ENCODE data around the gene ADAMTS10. TPM values are rescaled to one million over a fixed set of nuclear protein-coding genes. Genes with fewer than 3 reads are reported as not detected.

The ADAMTS10 gene
- total and polyA plus RNA-seq, 10 of the 15 experiments (the other 5 are each of a cell fraction or from before 2014, with no cell fraction given) = 0.01 to 2.5 (median 0.42) TPM; not detected in 3

DNA sequence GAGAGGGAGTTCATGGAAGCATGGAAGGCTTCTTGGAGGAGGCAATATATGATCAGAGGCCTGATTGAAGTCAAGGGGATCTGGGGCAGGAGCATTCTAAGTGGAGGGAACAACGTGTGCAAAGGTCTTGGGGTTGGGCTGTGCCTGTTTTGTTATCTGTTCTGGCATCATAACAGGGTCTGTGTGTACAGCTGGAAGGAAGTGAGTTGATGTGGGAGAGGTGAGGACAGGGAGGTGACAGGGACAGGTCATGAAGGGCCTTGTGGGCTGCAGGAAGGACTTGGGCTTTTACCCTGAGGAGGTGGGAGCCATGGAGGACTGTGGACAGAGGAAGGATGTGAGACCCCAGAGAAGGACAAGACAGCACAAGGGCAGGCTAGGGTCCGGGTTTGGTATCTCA lies 18.7 kb upstream of the ADAMTS10 start:
- Histone ChIP-seq H3K27ac (ENCODE audit: control insufficient read depth, insufficient read depth) (no peak overlapping the region), H3K9ac (ENCODE audit: control insufficient read depth, insufficient read depth, low read length) (no peak overlapping the region), H3K4me2 (ENCODE audit: control insufficient read depth, insufficient read depth) (no peak overlapping the region), H2AFZ (ENCODE audit: control insufficient read depth, low read depth, low read length) (no peak overlapping the region), H3K36me3 (ENCODE audit: control insufficient read depth in 2 of 2, insufficient read depth in 2 of 2, low read length in 1 of 2) (no peaks in the 10 kb centered on the region), H3K27me3 (replicated peaks in 1 of 2; ENCODE audit: control insufficient read depth in 2 of 2, insufficient read depth in 2 of 2, low read length in 1 of 2) (no peaks in the 10 kb centered on the region), H3K4me3 (no peak overlapping the region), H3K79me2 (ENCODE audit: control insufficient read depth, insufficient read depth, low read length) (no peaks in the 10 kb centered on the region), H3K9me3 (replicated peaks; ENCODE audit: control insufficient read depth, insufficient read depth, low read length) (no peaks in the 10 kb centered on the region; the same call in 2 of the 3 replicates), H4K20me1 (ENCODE audit: control insufficient read depth, insufficient read depth) (no peaks in the 10 kb centered on the region), H3K4me1 (ENCODE audit: control insufficient read depth, insufficient read depth, low read length) (no peaks in the 10 kb centered on the region)
- FAIRE-seq = no peak
- DNase-seq (ENCODE audit: low read depth, low spot score) = no peak
- TF ChIP-seq RELA (IDR thresholded peaks at IDR 0.05; ENCODE audit: borderline replicate concordance, partially characterized antibody) = no peak
- TF ChIP-seq SIN3A (IDR thresholded peaks at IDR 0.05; ENCODE audit: low read depth, low read length) = no peak
- TF ChIP-seq, protein P1, sequence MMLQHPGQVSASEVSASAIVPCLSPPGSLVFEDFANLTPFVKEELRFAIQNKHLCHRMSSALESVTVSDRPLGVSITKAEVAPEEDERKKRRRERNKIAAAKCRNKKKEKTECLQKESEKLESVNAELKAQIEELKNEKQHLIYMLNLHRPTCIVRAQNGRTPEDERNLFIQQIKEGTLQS (IDR thresholded peaks at IDR 0.05; ENCODE audit: borderline replicate concordance, extremely low read depth, low read depth, low read length) = no peak
- no peak for TF ChIP-seq RBBP5 (conservative IDR thresholded peaks at IDR 0.05)
- TF ChIP-seq TARDBP (IDR thresholded peaks at IDR 0.05; ENCODE audit: borderline replicate concordance) = no peak
- TF ChIP-seq ZNF384 (IDR thresholded peaks at IDR 0.05; ENCODE audit: borderline replicate concordance, low read depth, low read length) = no peak
- no peak for TF ChIP-seq JUND (IDR thresholded peaks at IDR 0.05; ENCODE audit: low read depth, low read length)
- no peak for TF ChIP-seq BRCA1 (IDR thresholded peaks at IDR 0.05; ENCODE audit: low read depth, low read length)
- no peak for TF ChIP-seq TCF7 (IDR thresholded peaks at IDR 0.05; ENCODE audit: borderline replicate concordance)
- no peak for TF ChIP-seq KDM1A (IDR thresholded peaks at IDR 0.05; ENCODE audit: borderline replicate concordance)
- no peak for TF ChIP-seq NRF1 (conservative IDR thresholded peaks at IDR 0.05; ENCODE audit: low read depth, low read length)
- TF ChIP-seq RAD51 (IDR thresholded peaks at IDR 0.05) = no peak
- TF ChIP-seq, protein P2, sequence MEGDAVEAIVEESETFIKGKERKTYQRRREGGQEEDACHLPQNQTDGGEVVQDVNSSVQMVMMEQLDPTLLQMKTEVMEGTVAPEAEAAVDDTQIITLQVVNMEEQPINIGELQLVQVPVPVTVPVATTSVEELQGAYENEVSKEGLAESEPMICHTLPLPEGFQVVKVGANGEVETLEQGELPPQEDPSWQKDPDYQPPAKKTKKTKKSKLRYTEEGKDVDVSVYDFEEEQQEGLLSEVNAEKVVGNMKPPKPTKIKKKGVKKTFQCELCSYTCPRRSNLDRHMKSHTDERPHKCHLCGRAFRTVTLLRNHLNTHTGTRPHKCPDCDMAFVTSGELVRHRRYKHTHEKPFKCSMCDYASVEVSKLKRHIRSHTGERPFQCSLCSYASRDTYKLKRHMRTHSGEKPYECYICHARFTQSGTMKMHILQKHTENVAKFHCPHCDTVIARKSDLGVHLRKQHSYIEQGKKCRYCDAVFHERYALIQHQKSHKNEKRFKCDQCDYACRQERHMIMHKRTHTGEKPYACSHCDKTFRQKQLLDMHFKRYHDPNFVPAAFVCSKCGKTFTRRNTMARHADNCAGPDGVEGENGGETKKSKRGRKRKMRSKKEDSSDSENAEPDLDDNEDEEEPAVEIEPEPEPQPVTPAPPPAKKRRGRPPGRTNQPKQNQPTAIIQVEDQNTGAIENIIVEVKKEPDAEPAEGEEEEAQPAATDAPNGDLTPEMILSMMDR (IDR thresholded peaks at IDR 0.05 in 2 of 3, conservative IDR thresholded peaks at IDR 0.05 in 1 of 3; ENCODE audit: control insufficient read depth in 2 of 3, extremely low read depth in 1 of 3, insufficient read depth in 1 of 3, low read depth in 3 of 3, low read length in 3 of 3) = no peak
- TF ChIP-seq BHLHE40 (IDR thresholded peaks at IDR 0.05; ENCODE audit: borderline replicate concordance in 1 of 2, low read depth in 2 of 2, low read length in 1 of 2) = no peak
- ChIA-PET POLR2A (no interaction called here), RAD21 (ENCODE audit: unreplicated experiment) (no interaction called here), CTCF (no interaction called here), SMC1A (ENCODE audit: uncharacterized antibody, unreplicated experiment) (no interaction called here)
- no peak for ATAC-seq
- in situ Hi-C loops (cut with MboI) (no loop called here), intact Hi-C loops (cut with micrococcal nuclease; ENCODE audit: unreplicated experiment) (no loop called here)
- BruUV-seq (replicated peaks) = no TSS peak
- 14% methylated on average over 2 of the region's 2 CpGs for WGBS (ENCODE audit: insufficient coverage, insufficient replicate concordance, low lambda C conversion rate, missing lambda C conversion rate)
